Activated naive CD8-positive, alpha-beta T cell treated with anti-CD3 and anti-CD28 coated beads, Interleukin-2, amount 50 U/mL, for 24 hours (primary cell): ENCODE results near the gene SMNDC1.
"Not testable (repeated sequence)": the region's sequence is repeated elsewhere in the genome, so short reads cannot be mapped to it uniquely, and the experiment has no call there.

Experiments used
- ATAC-seq: fragments of 150-1000 bp; cut with Tn5 transposase; one replicate; pipeline ENCODE4 v1.10.0; 2021
- DNase-seq: peaks from one replicate; pipeline ENCODE4 v3.0.0; 2021
- H3K27ac Mint-ChIP-seq: one replicate; pipeline ENCODE4 v1.8.0; 2021; ENCODE audit warnings: mild to moderate bottlenecking, mixed read lengths
- H3K27me3 Mint-ChIP-seq: one replicate; pipeline ENCODE4 v1.8.0; 2021; ENCODE audit warnings: mixed read lengths
- H3K36me3 Mint-ChIP-seq: one replicate; pipeline ENCODE4 v1.8.0; 2021; ENCODE audit warnings: low read depth, mixed read lengths
- H3K4me1 Mint-ChIP-seq: one replicate; pipeline ENCODE4 v1.8.0; 2021; ENCODE audit warnings: mixed read lengths
- H3K4me3 Mint-ChIP-seq: one replicate; pipeline ENCODE4 v1.8.0; 2021; ENCODE audit warnings: mild to moderate bottlenecking, moderate library complexity, mixed read lengths
- H3K9me3 Mint-ChIP-seq: one replicate; pipeline ENCODE4 v1.8.0; 2021; ENCODE audit warnings: mixed read lengths

The SMNDC1 gene

GRCh38 chr10:110337401-110337800 lies 32.7 kb upstream of the SMNDC1 start:
- DNase-seq (no peak), ATAC-seq (no peak)
- Mint-ChIP-seq H3K27ac (no peak overlapping the region), H3K36me3 (peaks cover 2% of the 10 kb centered on the region), H3K27me3 (peaks cover 4% of the 10 kb centered on the region), H3K9me3 (no peaks in the 10 kb centered on the region), H3K4me1 (peaks cover 11% of the 10 kb centered on the region), H3K4me3 (no peak overlapping the region)

GRCh38 chr10:110336111-110336721 lies 31.5 kb upstream of the SMNDC1 start:
- Mint-ChIP-seq H3K4me1 (peaks cover 11% of the 10 kb centered on the region), H3K9me3 (no peaks in the 10 kb centered on the region), H3K36me3 (peaks cover 2% of the 10 kb centered on the region), H3K27ac (no peak overlapping the region), H3K4me3 (no peak overlapping the region), H3K27me3 (peaks cover 4% of the 10 kb centered on the region)
- ATAC-seq (no peak), DNase-seq (no peak)

GRCh38 chr10:110335314-110336064 lies 30.8 kb upstream of the SMNDC1 start:
- ATAC-seq (no peak), DNase-seq (no peak)
- Mint-ChIP-seq H3K27ac (no peak overlapping the region), H3K4me1 (peaks cover 11% of the 10 kb centered on the region), H3K27me3 (peaks cover 4% of the 10 kb centered on the region), H3K4me3 (no peak overlapping the region), H3K9me3 (peaks cover 7% of the 10 kb centered on the region), H3K36me3 (peaks cover 3% of the 10 kb centered on the region)

- Mint-ChIP-seq H3K9me3 (peaks cover 17% of the 10 kb centered on the region), H3K36me3 (peaks cover 10% of the 10 kb centered on the region), H3K27me3 (no peaks in the 10 kb centered on the region), H3K4me1 (peaks cover 11% of the 10 kb centered on the region), H3K4me3 (no peak overlapping the region), H3K27ac (no peak overlapping the region)
- ATAC-seq = no peak
- DNase-seq = no peak
Observed at GRCh38 chr10:110334061-110334656, 29.4 kb upstream of the SMNDC1 start.

- not testable (repeated sequence) for ATAC-seq, H3K4me3 Mint-ChIP-seq, DNase-seq, H3K27me3 Mint-ChIP-seq, H3K27ac Mint-ChIP-seq
- Mint-ChIP-seq H3K9me3 (peaks cover 17% of the 10 kb centered on the region), H3K36me3 (peaks cover 10% of the 10 kb centered on the region), H3K4me1 (peaks cover 23% of the 10 kb centered on the region)
Observed at GRCh38 chr10:110331226-110331795, 26.6 kb upstream of the SMNDC1 start.

- peaks cover 28% of the 10 kb centered on the region for H3K4me1 Mint-ChIP-seq
- ATAC-seq = no peak
- peaks cover 17% of the 10 kb centered on the region for H3K9me3 Mint-ChIP-seq
- H3K27ac Mint-ChIP-seq = no peak overlapping the region
- DNase-seq = no peak
- peaks cover 10% of the 10 kb centered on the region for H3K36me3 Mint-ChIP-seq
- H3K4me3 Mint-ChIP-seq = no peak overlapping the region
- no peaks in the 10 kb centered on the region for H3K27me3 Mint-ChIP-seq
Observed at GRCh38 chr10:110330675-110331074, 26.0 kb upstream of the SMNDC1 start.

DNA sequence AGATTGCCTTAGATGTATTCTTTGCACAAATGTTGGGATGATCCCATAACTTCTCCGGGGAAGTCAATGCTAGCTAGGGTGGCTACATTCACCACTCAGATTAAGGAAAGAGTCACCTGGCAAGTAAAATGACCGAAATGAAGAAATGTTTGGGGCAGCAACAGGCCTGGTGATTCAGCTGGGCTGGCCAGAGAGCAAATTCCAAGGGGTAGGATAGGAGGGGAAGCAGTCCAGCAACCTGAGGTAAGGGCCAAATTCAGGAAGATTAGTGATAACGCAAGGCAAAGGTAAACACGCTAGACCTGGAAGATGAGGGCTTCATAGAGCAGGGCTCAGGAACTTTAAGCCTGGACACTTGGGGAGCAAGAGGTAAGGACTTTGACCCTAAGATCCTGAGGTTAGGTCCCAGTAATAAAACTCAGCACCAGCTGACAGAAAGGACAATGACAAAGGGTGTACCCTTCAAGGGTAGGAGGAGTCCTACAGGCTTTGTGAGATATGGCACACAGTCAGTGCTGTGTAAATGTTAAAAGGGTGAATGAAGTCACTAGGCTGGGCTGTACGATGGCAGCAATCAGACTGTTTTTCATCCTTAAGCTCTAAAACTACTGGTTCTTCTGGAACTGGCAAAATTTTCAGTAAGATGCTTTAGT lies 22.7 kb upstream of the SMNDC1 start:
- peaks cover 39% of the 10 kb centered on the region for H3K4me1 Mint-ChIP-seq
- peaks cover 10% of the 10 kb centered on the region for H3K36me3 Mint-ChIP-seq
- H3K4me3 Mint-ChIP-seq = no peak overlapping the region
- H3K27ac Mint-ChIP-seq = no peak overlapping the region
- no peaks in the 10 kb centered on the region for H3K27me3 Mint-ChIP-seq
- peaks cover 21% of the 10 kb centered on the region for H3K9me3 Mint-ChIP-seq
- ATAC-seq (no peak), DNase-seq (no peak)

DNA sequence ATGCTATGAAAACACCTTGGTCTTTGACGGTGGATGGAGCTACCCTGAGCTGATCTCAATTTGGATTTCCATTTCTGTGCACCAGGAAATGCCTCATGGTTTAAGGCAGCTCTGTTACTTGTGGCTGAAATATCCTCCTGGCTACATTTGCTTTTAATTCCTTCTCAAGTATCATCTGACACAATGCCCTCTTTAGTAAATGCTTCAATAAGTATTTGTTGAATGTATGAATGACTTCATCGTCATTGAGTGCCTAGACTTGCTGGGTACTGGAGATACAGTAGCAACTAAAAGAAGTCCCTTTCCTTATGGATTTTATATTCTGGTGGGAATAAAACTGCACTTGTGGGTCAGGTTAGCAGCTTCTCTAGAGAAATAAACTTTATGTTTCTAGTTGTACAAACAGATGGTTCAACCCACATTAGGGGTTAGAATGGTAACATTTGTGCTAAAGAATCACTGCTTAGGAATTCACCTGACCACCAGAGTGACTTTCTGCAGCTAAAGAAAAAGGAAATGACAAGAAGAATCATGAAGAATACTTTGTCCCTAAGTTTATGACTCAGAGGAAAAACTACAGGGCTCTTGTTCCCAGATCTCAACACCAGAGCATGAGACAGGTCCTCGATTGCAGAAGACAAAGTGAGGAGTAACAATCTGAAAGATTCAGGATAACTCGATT lies 21.8 kb upstream of the SMNDC1 start:
- Mint-ChIP-seq H3K27ac (peak overlapping the region; percentile 74), H3K9me3 (peaks cover 25% of the 10 kb centered on the region), H3K27me3 (peaks cover 2% of the 10 kb centered on the region), H3K36me3 (peaks cover 13% of the 10 kb centered on the region), H3K4me1 (peaks cover 39% of the 10 kb centered on the region), H3K4me3 (no peak overlapping the region)
- DNase-seq = no peak
- peak; percentile 42 for ATAC-seq

DNA sequence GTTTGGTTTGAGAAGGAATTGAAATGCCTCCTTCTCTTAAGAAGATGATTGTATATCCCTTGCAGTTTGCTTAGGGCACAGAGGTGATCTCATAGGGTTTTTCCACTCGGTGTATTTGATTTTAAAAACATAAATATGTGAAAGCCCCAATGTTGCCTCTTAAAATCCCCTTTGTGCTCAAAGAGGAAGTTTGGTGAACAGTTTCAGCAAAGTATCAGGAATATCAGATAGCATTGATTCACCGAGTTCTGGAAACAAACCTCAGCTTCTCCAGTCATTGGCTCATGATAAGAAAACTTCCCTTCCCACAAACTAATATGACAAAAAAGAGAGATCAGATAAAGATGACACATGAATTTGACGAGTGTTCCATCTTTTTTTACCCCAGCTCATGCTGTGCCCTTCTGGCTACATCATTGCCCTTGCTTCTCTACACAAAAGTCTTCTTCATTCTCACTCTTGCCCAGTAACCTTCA lies 20.1 kb upstream of the SMNDC1 start:
- H3K9me3 Mint-ChIP-seq = peaks cover 17% of the 10 kb centered on the region
- ATAC-seq (peak; percentile 60), DNase-seq (no peak)
- H3K4me1 Mint-ChIP-seq = peaks cover 38% of the 10 kb centered on the region
- peaks cover 8% of the 10 kb centered on the region for H3K36me3 Mint-ChIP-seq
- peak overlapping the region; percentile 48 for H3K4me3 Mint-ChIP-seq
- peak overlapping the region; percentile 85 for H3K27ac Mint-ChIP-seq
- H3K27me3 Mint-ChIP-seq = peaks cover 2% of the 10 kb centered on the region

GRCh38 chr10:110324201-110324804 lies 19.6 kb upstream of the SMNDC1 start:
- Mint-ChIP-seq H3K4me1 (peaks cover 38% of the 10 kb centered on the region), H3K9me3 (peaks cover 12% of the 10 kb centered on the region), H3K4me3 (peak overlapping the region; percentile 48), H3K36me3 (peaks cover 3% of the 10 kb centered on the region), H3K27me3 (peaks cover 2% of the 10 kb centered on the region), H3K27ac (peak overlapping the region; percentile 85)
- no peak for DNase-seq
- peak; percentile 46 for ATAC-seq

DNA sequence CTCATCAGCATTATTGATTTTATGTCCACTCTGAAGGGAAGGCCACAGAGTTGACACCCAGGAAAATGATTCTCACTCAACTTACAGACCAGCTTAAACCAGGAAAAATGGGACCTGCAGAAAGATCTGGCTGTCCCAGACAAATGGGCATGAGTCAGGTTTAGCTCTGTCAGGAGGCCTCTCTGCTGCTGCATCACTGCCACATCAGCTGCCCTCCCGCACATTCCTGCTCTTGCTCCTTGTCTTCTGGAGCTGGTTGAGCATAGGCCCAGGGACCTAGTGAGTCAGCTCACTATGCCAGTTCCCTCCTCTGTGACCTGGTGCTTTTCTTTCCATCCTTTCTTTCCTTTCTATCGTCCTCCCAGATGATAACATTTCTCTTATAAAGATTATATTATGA lies 18.8 kb upstream of the SMNDC1 start:
- Mint-ChIP-seq H3K27me3 (peaks cover 2% of the 10 kb centered on the region), H3K36me3 (peaks cover 3% of the 10 kb centered on the region), H3K4me3 (no peak overlapping the region), H3K4me1 (peaks cover 40% of the 10 kb centered on the region), H3K9me3 (peaks cover 11% of the 10 kb centered on the region), H3K27ac (peak overlapping the region; percentile 36)
- ATAC-seq (no peak), DNase-seq (no peak)

DNA sequence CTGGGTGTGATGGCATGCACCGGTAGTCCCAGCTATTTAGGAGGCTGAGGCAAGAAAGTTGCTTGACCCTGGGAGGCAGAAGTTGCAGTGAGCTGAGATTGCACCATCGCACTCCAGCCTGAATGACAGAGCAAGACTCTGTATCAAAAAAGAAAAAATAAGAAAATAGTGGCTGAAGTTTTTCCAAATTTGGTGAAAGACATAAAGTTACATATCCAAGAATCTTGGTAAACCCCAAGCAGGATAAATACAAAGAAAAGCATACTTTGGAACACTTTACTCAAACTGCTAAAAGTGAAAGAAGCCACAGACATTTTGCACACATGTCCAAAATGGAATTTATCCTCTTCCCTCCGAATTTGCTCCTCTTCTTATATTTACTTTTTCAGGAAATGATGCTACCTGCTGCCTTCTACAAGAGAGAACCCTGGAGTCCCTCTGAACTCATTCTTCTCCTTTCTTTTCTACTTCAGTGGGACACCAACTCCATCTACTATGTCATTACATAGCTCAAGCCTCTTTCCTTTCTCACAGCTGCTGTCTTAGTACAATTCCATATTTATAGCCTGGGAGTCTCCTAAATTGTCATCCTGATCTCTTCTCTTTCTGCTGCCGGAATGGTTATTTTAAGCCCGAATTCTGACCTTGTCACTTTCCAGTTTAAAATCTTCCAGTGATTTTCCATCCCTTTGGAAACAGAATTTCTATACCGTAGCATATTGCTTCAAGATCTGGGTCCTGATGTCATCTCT lies 17.3 kb upstream of the SMNDC1 start:
- no peak overlapping the region for H3K27ac Mint-ChIP-seq
- H3K4me1 Mint-ChIP-seq = peaks cover 36% of the 10 kb centered on the region
- no peak overlapping the region for H3K4me3 Mint-ChIP-seq
- H3K9me3 Mint-ChIP-seq = peaks cover 11% of the 10 kb centered on the region
- peaks cover 2% of the 10 kb centered on the region for H3K27me3 Mint-ChIP-seq
- DNase-seq (no peak), ATAC-seq (no peak)
- peaks cover 3% of the 10 kb centered on the region for H3K36me3 Mint-ChIP-seq
